ENCODE data around the gene NTF3. TPM values are rescaled to one million over a fixed set of nuclear protein-coding genes. Genes with fewer than 3 reads are reported as not detected.

NTF3 gene
- total and polyA plus RNA-seq, 9 of the 15 experiments (the other 6 are each of a cell fraction or from before 2014, with no cell fraction given): not detected

GRCh38 chr12:5416571-5416970 is 15.3 kb upstream of the NTF3 start:
- in situ Hi-C loops (cut with MboI): no loop called here
- ChIA-PET POLR2A (no interaction called here), CTCF (ENCODE audit: low intra/inter-chr PET ratio) (no interaction called here)
- H3K36me3 ChIP-seq (ENCODE audit: control insufficient read depth, insufficient read depth, low read length): no peaks in the 10 kb centered on the region
- BruUV-seq (replicated peaks): no TSS peak
- no peak overlapping the region for H2AFZ ChIP-seq (ENCODE audit: low read depth, low read length)
- no peak for TF ChIP-seq DEAF1 (CRISPR knock-in tag; IDR thresholded peaks at IDR 0.05)
- TF ChIP-seq EP400 (IDR thresholded peaks at IDR 0.05): no peak
- TF ChIP-seq NCOA4 (IDR thresholded peaks at IDR 0.05; ENCODE audit: partially characterized antibody): no peak
- TF ChIP-seq FUS (optimal IDR thresholded peaks at IDR 0.05; ENCODE audit: low read depth, low read length): no peak
- no peak for TF ChIP-seq RERE (CRISPR knock-in tag; IDR thresholded peaks at IDR 0.05; ENCODE audit: borderline replicate concordance)
- no peak for TF ChIP-seq ZBTB2 (IDR thresholded peaks at IDR 0.05)
- TF ChIP-seq ILK (tag; IDR thresholded peaks at IDR 0.05; ENCODE audit: borderline replicate concordance, low read depth): no peak
- TF ChIP-seq RBM39 (optimal IDR thresholded peaks at IDR 0.05; ENCODE audit: low read depth, low read length): no peak
- H3K9me3 ChIP-seq (replicated peaks; ENCODE audit: control insufficient read depth, insufficient read depth, low read depth, low read length): no peaks in the 10 kb centered on the region
- intact Hi-C loops (cut with micrococcal nuclease): no loop called here
- no peaks in the 10 kb centered on the region for H4K20me1 ChIP-seq (replicated peaks; ENCODE audit: control insufficient read depth, insufficient read depth, low read length)
- DNase-seq (ENCODE audit: extremely low read depth in 1 of 4, low spot score in 3 of 4): no peak
- no peak for FAIRE-seq
- H3K27ac ChIP-seq (ENCODE audit: extremely low read depth, low read depth, low read length): no peak overlapping the region
- H3K4me1 ChIP-seq (replicated peaks in 1 of 2; ENCODE audit: control insufficient read depth in 2 of 2, insufficient read depth in 2 of 2, low read length in 2 of 2): no peaks in the 10 kb centered on the region
- no peaks in the 10 kb centered on the region for H3K9me1 ChIP-seq (ENCODE audit: control insufficient read depth, insufficient read depth, low read length)
- H3K27me3 ChIP-seq (ENCODE audit: control insufficient read depth in 2 of 2, insufficient read depth in 2 of 2, low read length in 2 of 2): no peaks in the 10 kb centered on the region; a peak in 1 of 5 replicates
- WGBS (ENCODE audit: insufficient coverage, low coverage, missing lambda C conversion rate): 0% methylated on average over 1 of the region's 1 CpG
- H3K4me2 ChIP-seq (ENCODE audit: insufficient read depth, low read length): no peak overlapping the region
- H3K4me3 ChIP-seq: no peak overlapping the region
- no peaks in the 10 kb centered on the region for H3K79me2 ChIP-seq (ENCODE audit: control insufficient read depth, insufficient read depth, low read length)
- no peak overlapping the region for H3K9ac ChIP-seq (ENCODE audit: insufficient read depth in 1 of 2, low read depth in 2 of 2, low read length in 2 of 2)
- ATAC-seq: no peak

Measured in K562 (cell line).